HCT116 (cell line): Measurements from ENCODE around the gene CRLF3.

Experiments
- CTCF ChIP-seq, 3 experiments: fragments of 200-600 bp in 1 of 3; sonication (generic) in 1 of 3; IDR thresholded peaks in 2 of 3; conservative IDR thresholded peaks in 1 of 3; 2 replicates each; pipeline ENCODE4 v1.5.1; 2012 to 2017; ENCODE audit warnings: low read depth in 2 of 3, low read length in 2 of 3, antibody characterized with exemption in 1 of 3, borderline replicate concordance in 1 of 3, control low read depth in 1 of 3, mild to moderate bottlenecking in 1 of 3, mixed read lengths in 1 of 3, mixed run types in 1 of 3, moderate library complexity in 1 of 3; ENCODE audit not compliant: insufficient read depth in 1 of 3
- MAX ChIP-seq: IDR thresholded peaks from 2 replicates; pipeline ENCODE4 v1.6.1; 2012
- POLR2A ChIP-seq: IDR thresholded peaks from 2 replicates; pipeline ENCODE4 v1.7.0; 2011; ENCODE audit warnings: borderline replicate concordance; ENCODE audit not compliant: insufficient read depth, insufficient read length; ENCODE audit errors: extremely low read depth
- POLR2AphosphoS5 ChIP-seq: IDR thresholded peaks from 2 replicates; pipeline ENCODE4 v1.6.1; 2011; ENCODE audit warnings: mild to moderate bottlenecking, low read depth, low read length, moderate library complexity

- TF ChIP-seq POLR2A (no peak), POLR2AphosphoS5 (no peak), CTCF (IDR thresholded peaks at IDR 0.05 in 2 of 3, conservative IDR thresholded peaks at IDR 0.05 in 1 of 3; ENCODE audit: borderline replicate concordance in 1 of 3, insufficient read depth in 1 of 3, low read depth in 2 of 3, low read length in 2 of 3) (no peak), MAX (no peak)
These were observed 63.4 kb downstream of the CRLF3 start for GRCh38 chr17:30761060-30761459.
